ENCODE data around the gene LDLRAD4.

- TF ChIP-seq CTCF (IDR thresholded peaks at IDR 0.05) (no peak), POLR2A (IDR thresholded peaks at IDR 0.05) (no peak)
Observed at GRCh38 chr18:13661051-13661778, 442.7 kb downstream of the LDLRAD4 start.
